Ramos (cell line): ENCODE measurements around the gene SNRPD3.
"Not testable (repeated sequence)": the region's sequence is repeated elsewhere in the genome, so short reads cannot be mapped to it uniquely, and the experiment has no call there.

Source experiments
- in situ Hi-C: fragments of 300-500 bp; cut with MboI; formaldehyde crosslinking; loops from one replicate; pipeline ENCODE4 v1.14.3; 2022; ENCODE audit warnings: low sequenced_read_pairs; ENCODE audit not compliant: unreplicated experiment

SNRPD3 gene

GRCh38 chr22:24589518-24590030, 33.8 kb downstream of the SNRPD3 start:
- in situ Hi-C loops, result no loop called here

DNA sequence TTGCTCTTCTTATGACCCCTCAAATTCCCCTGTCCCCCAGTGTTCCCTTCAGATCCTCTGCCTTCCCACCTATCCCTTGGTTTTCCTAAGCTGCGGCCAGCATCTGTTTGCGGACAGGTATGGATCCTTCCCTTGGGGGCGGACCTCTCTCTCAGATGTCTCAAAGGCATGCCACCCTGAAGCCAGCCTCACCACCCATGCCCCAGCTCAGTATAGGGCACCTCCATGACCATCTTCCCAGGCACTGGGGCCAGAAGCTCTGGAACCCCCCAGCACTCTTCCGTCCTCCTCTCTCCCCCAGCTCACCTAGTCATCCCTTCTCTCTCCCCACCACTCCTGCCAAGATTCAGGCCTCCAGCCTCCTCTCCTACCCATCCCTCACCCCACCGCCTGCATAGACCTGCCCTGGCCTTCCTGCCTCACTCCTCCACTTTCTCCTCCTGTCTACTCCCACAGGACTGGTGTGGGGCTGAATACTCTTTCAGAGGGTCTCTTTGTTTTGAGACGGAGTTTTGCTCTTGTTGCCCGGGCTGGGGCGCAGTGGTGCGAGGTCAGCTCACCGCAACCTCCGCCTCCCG, 34.9 kb downstream of the SNRPD3 start:
- in situ Hi-C loops, result no loop called here

GRCh38 chr22:24591286-24591830, 35.6 kb downstream of the SNRPD3 start:
- in situ Hi-C loops, result no loop called here

DNA sequence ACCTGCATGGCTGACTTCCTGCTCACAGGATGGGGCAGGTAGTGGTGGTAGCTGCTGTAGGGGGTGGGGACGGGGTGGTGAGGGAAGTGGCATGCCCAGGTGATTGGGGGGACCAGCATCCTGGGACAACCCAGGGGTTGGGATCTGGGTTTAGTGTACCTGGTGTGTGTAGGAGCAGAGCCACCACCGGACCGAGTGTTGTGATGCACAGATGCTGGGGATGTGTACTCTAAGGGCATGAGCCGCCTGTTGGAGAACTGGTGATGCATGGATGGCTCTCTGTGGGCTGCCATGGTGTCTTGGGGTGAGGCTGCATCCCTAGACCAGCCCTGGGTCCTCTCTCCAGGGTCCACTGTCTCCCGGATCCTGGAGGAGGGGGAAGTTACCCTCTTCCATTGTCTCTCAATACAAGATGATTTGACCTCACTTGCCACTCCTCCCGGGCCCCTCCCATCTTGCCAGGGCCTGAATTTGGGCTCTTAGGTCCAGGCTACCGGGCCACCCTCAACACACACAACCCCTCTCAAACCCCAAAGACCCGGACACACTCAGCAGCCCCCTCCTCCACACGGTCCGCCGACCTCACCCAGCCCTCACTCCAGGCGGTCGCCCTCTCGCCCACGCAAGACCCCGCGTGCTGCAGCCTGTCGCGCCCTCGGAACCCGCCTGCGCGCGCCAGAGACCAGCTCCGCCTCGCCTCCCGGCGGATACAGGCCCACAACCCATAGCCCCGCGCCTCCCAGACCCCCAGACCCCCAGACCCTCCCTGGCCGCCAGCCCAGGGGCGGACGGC, 36.5 kb downstream of the SNRPD3 start:
- in situ Hi-C loops, result no loop called here

DNA sequence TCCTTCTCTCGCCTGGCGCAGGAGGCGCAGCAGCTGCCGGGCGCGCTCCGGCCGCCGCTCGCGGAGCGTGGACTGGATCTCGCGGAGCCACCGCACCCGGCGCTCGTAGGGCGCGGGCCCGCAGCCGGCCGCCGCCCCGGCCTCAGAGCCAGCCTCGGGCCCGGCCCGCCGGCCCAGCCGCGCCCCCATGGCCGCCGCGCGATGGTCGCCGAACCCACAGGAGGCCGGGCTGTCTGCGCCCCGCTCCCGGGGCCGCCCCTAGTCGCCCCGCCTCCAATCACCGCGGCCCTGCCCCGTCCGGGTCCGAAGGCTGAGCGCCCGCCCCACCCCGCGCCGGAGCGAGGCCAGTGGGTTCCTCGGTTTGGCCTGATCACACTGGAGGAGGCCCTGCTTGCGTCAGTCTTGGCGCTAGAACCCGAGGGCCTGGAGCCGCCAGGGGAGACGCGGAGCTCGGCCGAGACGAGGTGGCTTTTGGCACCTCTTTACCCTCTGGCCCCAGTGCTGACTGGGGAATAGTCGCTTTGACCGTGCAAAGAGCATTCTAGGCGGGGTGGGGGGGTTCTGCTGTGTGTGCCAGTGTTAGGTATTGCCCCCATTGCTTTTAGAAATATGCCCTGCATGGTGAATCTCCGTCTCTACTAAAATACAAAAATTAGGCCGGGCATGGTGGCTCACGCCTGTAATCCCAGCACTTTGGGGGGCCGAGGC, 37.2 kb downstream of the SNRPD3 start, which contains the start of gene LRRC75B:
Gene LRRC75B, minus strand, starts transcription at position 223 of the 708 bp plus-strand sequence. Its CDS starts 34 bp downstream, at position 189.
- in situ Hi-C loops, result no loop called here

DNA sequence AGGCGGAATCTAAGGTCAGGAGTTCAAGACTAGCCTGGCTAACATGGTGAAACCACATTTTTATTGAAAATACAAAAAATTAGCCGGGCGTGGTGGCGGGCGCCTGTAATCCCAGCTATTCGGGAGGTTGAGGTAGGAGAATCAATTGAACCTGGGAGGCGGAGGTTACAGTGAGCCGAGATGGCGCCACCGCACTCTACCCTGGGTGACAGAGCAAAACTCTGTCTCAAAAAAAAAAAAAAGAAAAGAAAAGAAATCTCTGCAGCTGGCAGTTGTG, 37.7 kb downstream of the SNRPD3 start:
- in situ Hi-C loops, result not testable (repeated sequence)

DNA sequence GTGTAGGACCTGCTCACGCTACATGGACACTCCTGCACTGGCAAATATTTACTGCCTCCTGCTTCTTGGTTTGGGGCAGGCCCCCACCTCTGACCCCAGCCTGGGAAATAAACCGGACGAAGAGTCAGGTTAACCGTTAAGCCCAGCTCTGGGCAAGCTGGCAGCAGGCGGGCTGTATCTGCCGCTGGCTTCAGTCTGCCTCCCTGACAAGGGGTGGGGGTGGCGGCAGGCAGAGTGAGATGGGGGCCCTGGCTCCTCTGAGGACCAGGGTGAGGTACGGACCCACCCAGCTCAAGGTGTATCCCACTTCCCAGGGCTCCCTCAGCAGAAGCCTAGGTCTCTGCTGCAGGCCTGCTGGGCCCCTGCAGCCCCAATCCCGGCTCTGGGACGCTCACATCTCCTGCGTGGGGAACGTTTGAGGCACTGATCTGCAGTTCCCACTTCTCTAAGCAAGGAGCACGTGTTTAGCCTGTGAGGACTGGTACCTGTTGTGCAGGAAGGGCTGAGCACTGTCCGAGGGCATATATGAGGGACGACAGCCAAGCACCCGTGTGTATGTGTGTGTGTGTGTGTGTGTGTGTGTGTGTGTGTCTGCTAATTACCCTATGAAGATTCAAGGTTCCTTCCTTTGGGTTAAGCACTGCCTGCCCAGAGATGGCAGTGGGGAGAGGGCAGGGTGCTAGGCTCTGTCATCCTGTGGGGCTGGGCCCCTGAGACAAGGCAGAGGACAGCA, 38.2 kb downstream of the SNRPD3 start:
- in situ Hi-C loops, result no loop called here

DNA sequence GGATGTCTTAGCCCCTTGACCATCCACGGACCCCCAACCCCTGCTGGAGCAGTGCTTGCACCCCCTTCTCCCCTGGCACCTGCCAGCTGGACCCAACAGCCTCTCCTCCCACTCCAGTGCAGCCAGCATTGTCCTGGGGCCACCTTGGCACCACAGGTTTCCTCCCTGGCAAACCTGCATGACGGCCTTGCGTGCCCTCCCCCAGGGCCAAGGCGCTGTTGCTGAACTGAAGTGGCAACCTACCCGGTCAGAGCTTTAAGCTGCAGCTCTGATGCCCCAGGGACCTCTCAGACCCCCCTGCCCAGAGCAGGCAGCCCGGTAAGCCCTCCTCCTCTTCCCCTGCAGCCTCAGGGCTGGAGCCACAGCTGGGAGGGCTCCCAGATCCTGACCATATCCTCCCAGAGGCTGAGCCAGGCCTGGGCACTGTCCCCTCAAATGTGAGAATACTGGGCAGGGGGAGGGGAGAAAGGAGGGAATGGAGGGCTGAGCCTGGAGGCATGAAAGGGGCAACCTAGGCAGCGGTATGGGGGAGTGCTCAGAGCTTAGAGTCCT, 38.8 kb downstream of the SNRPD3 start:
- in situ Hi-C loops, result no loop called here

GRCh38 chr22:24595228-24595627, 39.4 kb downstream of the SNRPD3 start:
- in situ Hi-C loops, result no loop called here

GRCh38 chr22:24595863-24596262, 40.1 kb downstream of the SNRPD3 start:
- in situ Hi-C loops, result no loop called here

GRCh38 chr22:24597076-24597475, 41.3 kb downstream of the SNRPD3 start:
- in situ Hi-C loops, result not testable (repeated sequence)

DNA sequence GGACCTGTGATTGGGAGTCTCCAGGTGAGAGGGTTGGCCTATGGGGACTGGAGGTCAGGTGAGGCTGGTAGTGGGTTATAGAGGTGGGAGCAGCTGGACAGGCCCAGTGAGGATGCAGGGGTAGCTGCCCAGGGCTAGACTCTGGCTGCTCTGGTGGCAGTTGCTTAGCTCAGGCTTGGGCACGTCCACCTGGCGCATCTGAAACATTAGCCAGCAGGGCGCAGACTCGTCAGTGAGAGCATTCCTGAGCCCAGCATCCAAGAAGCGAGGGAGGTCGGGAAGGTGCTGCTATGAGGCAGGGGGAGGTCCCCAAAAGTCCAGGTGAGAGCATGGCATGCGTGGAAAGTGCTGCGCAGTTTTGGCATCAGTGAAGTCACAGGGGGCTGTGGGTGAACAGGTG, 43.7 kb downstream of the SNRPD3 start:
- in situ Hi-C loops, result no loop called here

DNA sequence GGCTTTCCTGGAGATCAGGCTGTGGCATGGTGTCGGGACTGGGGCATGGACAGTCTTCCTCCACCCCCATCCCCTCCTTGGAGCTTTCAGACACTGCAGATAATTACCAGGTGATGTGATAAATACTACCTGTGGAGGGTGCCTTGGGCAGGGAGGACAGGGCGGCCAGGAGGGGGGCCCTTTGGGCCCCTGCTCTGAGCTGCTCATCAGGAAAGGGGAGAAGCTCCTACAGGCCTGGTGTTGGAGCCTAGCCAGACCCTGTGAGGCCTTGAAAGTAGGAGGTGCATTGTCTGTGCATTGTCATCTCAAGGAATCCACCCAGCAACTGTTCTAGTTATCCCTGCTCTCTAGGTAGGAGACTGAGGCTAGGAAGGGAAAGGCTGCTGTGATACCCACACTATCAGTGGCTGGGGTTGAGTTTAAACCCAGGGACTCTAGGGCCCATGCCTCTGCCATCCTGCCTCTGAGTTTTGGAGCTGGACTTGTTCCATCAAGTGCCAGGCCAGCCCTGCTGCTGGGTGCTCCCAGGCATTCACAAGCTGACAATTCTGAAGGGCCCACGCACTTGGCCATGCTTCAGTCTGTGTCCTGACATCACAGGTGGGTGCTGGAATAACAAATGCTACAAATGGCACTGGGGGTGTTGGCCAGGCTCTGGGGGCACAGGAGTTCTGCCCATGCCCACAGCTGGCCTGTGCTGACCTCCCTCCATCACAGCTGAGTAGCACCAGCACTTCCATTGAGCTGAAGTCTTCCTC, 44.3 kb downstream of the SNRPD3 start:
- in situ Hi-C loops, result not testable (repeated sequence)

DNA sequence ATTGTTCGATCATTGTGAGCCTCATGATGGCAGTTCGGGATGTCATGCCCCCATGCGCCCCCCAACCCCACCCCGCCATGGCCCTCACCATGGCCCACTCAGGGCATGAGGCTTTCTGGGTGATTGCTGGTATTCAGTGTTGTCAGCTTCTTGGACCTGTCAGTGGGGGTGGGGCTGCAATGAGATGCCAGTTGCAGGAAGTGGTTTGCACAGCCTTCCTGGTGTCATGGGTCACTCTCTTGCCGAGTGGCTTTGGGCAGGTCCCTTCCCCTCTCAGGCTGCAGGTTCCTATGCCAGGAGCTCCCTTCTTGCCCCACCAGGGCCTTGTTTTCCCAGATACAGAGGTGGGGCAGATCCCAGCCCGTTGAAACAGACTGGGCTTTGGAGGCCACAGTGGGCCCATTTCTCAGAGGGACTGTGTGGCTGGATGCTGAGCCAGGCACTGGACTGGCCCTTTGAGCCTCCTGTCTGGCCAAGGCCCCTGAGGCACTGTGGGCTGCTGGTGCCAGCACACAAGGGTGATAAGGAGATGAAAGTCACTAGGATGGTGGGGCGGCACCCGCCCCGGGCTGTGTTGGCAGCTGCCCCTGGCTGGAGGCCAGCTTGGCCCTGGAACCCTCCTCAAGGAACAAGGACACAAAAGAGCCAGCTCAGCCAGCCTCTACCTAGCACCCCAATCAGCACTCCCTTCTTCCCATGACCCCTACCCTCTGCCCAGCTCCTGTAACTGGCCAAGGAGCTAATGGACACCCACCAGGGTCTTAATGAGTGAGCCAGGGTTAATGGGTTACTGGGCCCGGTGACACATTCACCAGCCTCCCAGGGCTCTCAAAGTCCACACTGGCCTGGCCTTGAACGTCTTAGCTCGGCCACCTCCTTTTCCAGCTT, 45.7 kb downstream of the SNRPD3 start:
- in situ Hi-C loops, result no loop called here

DNA sequence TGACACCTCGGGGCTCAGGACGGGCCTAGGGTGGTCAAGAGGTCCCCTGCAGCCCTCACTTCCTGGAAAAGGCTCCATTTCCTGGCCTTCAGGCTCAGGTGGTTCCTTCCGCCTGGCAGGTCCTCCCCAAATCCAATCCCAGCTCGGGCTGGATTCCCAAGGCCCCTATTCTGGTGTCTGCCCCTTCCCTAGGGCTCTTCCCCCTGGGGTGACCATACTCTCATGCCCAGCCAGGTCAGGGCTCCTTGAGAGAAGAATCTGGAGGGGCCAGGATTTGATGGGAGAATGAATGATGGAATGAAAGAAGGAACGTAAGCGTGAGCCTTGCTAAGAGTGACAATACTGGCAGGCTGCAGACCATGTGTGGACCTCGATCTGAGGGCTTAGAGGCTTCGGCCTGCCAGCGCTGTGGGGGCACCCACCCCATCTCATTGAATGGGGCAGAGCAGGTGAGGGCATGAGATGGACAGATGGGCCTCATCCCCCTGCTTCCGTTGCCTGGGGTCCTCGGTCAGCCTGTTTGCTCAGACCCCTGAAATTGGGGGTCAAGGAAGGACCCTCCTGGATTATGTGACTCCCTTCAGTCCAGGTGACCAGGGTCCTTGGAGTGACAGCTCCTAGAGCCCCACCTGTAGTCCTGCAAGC, 46.4 kb downstream of the SNRPD3 start:
- in situ Hi-C loops, result not testable (repeated sequence)

GRCh38 chr22:24602847-24603769, 47.3 kb downstream of the SNRPD3 start, which contains the start of gene GGT1:
TSS of gene GGT1 (plus strand) at chr22:24603193. CDS start at chr22:24611082, 7,889 bp downstream.
- in situ Hi-C loops, result not testable (repeated sequence)
